Measurements from ENCODE around the gene EVPL. TPM values are rescaled to one million over a fixed set of nuclear protein-coding genes. Genes with fewer than 3 reads are reported as not detected.

The EVPL gene
- total RNA-seq, 6 experiments from 2014 or later, result 0.62 TPM; not detected in 5

- intact Hi-C loops (cut with DNase I), result no loop called here
- ATAC-seq (no peak), DNase-seq (peak in 1 of 3 donors; percentile 11)
- Histone ChIP-seq H3K27me3 (no peaks in the 10 kb centered on the region), H3K4me1 (peaks cover 0 to 67% (median 34%) of the 10 kb centered on the region in 4 donors), H3K4me3 (no peak overlapping the region), H3K36me3 (no peaks in the 10 kb centered on the region), H3K9me3 (no peaks in the 10 kb centered on the region), H3K27ac (peak overlapping the region; percentile 43 to 81 (median 58))
- 59% methylated on average over 2 of the region's 5 CpGs for WGBS (ENCODE audit: insufficient coverage, low coverage, low lambda C conversion rate, missing lambda C conversion rate)
- no peak for TF ChIP-seq POLR2A (IDR thresholded peaks at IDR 0.05)
- TF ChIP-seq CTCF (IDR thresholded peaks at IDR 0.05), result no peak
Measured at GRCh38 chr17:75994802-75995370, 32.2 kb downstream of the EVPL start.

- no peak for TF ChIP-seq POLR2A (IDR thresholded peaks at IDR 0.05)
- TF ChIP-seq CTCF (IDR thresholded peaks at IDR 0.05), result no peak
- no peak for DNase-seq
- H3K9me3 ChIP-seq, result no peaks in the 10 kb centered on the region
- peaks cover 0 to 33% (median 16%) of the 10 kb centered on the region in 4 donors for H3K4me1 ChIP-seq
- intact Hi-C loops (cut with DNase I), result no loop called here
- ATAC-seq, result no peak
- H3K4me3 ChIP-seq, result no peak overlapping the region
- peaks cover 0 to 7% (median 0%) of the 10 kb centered on the region in 4 donors for H3K36me3 ChIP-seq
- no peaks in the 10 kb centered on the region for H3K27me3 ChIP-seq
- 93% methylated on average over 5 of the region's 9 CpGs for WGBS (ENCODE audit: insufficient coverage, low coverage, low lambda C conversion rate, missing lambda C conversion rate)
- no peak overlapping the region for H3K27ac ChIP-seq
Measured at GRCh38 chr17:75991396-75991795, 35.7 kb downstream of the EVPL start.

- no peaks in the 10 kb centered on the region for H3K27me3 ChIP-seq
- DNase-seq (no peak), ATAC-seq (no peak)
- 83% methylated on average over 3 of the region's 4 CpGs for WGBS (ENCODE audit: insufficient coverage, low coverage, low lambda C conversion rate, missing lambda C conversion rate)
- no peak overlapping the region for H3K27ac ChIP-seq
- peaks cover 0 to 25% (median 9%) of the 10 kb centered on the region in 4 donors for H3K4me1 ChIP-seq
- no peaks in the 10 kb centered on the region for H3K9me3 ChIP-seq
- H3K36me3 ChIP-seq, result peaks cover 0 to 7% (median 0%) of the 10 kb centered on the region in 4 donors
- intact Hi-C loops (cut with DNase I), result no loop called here
- H3K4me3 ChIP-seq, result no peak overlapping the region
- no peak for TF ChIP-seq CTCF (IDR thresholded peaks at IDR 0.05)
Measured at GRCh38 chr17:75987041-75987440, 40.1 kb downstream of the EVPL start.

GRCh38 chr17:75985986-75986385 lies 41.1 kb downstream of the EVPL start:
- DNase-seq (no peak), ATAC-seq (no peak)
- Histone ChIP-seq H3K9me3 (no peaks in the 10 kb centered on the region), H3K27ac (no peak overlapping the region), H3K4me1 (peaks cover 0 to 35% (median 14%) of the 10 kb centered on the region in 4 donors), H3K4me3 (no peak overlapping the region), H3K36me3 (peaks cover 0 to 7% (median 0%) of the 10 kb centered on the region in 4 donors), H3K27me3 (no peaks in the 10 kb centered on the region)
- 89% methylated on average over 4 of the region's 4 CpGs for WGBS (ENCODE audit: insufficient coverage, low coverage, low lambda C conversion rate, missing lambda C conversion rate)
- intact Hi-C loops (cut with DNase I), result no loop called here
- TF ChIP-seq POLR2A (IDR thresholded peaks at IDR 0.05), result no peak
- no peak for TF ChIP-seq CTCF (IDR thresholded peaks at IDR 0.05)

Measured in right lobe of liver (tissue), 6 donors.